GM21528 (cell line): ENCODE measurements around the gene ASB4.
A peak's percentile ranks its signal among the peaks of the same experiment; 100 is the strongest.
"Not testable (repeated sequence)": the region's sequence is repeated elsewhere in the genome, so short reads cannot be mapped to it uniquely, and the experiment has no call there.

Experiments
- ATAC-seq: cut with Tn5 transposase; IDR thresholded peaks from one replicate; pipeline ENCODE4 v1.9.1; 2021; ENCODE audit warnings: mild to moderate bottlenecking, moderate library complexity; ENCODE audit not compliant: unreplicated experiment, low FRiP score

ASB4 gene

DNA sequence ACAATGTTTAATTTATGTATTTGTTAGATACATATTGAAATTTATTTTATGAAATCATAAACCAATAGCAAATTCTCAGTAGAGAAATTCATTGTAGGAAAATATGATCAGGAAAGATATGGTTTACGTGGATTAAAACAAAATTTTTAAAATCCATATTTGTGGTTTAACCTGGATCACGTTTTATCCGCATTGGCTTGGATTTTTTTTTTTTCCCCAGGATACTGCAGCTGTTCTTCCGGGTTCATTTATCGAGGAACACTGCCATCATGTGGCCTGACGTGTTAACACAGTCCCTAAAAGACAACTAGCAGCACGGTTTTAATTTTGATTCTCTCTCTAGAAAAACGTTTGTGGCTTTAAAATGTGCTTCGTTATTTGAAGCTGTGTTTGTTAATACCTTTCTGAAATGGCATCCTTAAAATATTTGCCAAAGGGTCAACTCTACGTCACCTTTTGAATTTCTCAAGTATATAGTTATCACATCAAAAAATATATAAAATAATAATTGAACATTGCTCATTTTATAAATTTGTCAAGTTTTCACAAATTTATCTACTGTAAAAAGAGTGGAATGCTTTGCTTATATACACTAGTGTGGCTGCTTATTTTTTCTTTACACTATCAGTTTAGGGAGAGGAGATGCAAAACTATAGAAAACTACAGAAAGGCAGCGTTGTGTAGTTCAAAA is 8.7 kb upstream of the ASB4 start:
- ATAC-seq: peak; percentile 61

DNA sequence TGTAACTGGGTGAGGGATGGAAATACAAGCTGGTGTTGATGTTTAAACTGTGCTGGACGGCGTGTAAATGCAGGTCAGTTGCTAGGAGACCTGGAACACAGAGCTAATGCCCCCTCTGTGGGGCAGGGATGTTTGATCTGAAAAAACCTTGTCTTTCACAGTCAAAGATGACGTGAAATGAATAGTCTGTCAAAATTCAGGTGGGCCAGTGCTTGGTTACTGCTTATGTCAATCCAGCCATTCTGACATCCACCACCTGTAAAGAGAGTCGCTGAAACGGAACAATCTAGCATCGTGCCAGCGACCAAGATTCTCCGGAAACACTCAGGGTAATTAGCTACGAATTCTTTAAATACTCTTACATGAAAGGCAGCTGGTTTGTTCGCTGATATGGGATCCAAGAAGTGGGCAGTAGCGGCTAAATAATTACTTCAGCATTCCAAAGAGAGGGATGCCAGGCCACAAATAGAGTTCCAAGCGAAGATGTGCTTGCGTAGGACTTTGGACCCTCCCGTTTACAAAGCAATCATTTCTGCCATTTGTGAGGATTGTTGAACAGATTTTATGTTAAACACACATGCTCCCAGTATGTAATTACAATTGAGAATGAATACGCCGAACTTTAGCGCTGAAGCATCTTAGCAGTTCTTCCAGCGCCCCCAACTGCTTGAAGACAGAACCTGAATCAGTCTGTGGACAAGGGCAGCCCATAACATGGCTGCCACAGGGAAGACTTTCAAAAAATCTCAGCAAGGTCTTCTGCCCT is 7.3 kb upstream of the ASB4 start:
- ATAC-seq: no peak

DNA sequence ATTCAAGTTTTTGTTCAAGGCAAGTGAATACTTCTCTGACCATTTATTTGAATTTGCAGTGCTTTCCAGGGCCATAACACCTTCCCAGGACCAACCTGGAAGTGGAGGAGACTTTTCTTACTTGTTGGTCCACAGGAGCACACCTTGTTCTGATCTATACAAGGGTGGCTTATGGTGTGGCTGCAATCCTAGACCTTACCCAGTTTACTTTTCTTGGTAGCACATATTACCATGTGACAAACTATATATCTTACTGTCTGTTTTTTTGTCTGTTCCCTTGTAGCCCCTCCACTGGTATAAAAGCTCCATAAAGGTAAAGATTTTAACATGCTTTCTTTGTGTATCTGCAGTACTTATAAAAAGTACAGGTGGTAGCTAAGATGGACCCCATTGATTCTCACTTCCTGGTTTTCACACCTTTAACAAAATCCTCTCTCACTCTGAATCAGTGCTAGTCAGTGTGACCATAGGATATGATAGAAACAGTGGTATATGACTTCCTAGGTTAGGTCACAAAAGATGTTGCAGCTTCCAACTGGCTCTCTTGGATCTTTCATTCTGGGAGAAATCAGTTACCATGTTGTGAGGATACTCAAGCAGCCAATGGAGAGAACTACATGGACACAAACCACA is 5.6 kb upstream of the ASB4 start:
- ATAC-seq: peak; percentile 74

DNA sequence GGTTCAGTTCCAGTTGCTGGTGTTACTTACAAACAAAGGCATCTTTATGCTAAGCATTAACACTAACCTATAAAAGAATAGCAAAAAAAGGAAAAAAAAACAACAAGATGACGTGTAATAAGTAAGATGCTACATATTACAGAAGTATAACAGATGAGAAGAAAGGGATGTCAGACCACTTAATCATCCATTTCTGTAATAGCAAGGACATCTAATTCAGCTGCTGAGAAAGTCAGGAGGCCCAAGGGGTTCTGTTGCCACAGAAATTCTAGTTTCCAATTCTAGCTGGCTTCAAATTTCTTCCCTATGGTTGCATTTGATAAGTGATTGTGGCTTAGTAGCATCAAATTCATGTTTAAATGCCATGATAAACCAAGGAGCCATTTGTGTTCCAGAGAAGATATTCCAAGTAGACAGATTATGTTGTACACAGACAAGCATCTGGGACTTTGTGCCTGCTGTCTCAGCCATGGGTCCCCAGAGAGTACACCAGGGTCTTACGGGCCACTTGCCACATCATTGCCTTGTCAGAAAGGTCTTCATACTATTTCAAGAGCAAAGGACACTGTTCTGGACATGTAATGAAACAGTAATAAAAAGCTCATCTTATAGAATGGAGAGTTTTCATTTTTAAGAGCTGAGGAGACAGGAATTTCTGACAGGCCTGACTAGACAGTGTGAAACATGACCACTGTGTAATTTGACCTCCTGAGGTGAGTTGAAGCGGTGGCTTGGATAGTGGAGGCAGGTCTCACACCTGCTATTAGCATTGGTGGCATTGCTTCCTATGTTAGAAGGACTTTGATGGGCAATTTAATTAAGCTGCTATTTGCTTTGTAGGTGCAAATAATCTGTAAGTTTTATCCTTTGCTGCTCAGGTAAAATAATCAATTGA is 4.2 kb upstream of the ASB4 start:
- no peak for ATAC-seq

DNA sequence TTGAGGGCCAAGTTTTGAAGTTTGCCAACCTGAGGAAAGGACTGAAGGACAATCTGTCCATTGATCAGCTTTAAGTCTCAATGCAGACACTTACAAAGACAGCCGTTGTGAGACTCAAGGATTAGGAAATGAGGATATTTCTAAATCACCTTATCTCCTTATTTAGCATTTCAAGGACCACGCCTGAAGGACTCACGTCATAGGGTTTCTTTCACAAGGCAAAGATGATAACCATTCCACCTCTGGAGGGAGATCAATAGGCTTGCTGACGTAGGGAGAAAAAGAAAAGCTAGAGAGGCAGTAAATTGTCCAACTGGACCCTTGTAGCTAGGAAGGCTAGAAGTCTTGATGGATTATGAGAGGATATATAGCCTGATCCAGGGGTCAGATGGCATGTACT is 3.3 kb upstream of the ASB4 start:
- no peak for ATAC-seq

DNA sequence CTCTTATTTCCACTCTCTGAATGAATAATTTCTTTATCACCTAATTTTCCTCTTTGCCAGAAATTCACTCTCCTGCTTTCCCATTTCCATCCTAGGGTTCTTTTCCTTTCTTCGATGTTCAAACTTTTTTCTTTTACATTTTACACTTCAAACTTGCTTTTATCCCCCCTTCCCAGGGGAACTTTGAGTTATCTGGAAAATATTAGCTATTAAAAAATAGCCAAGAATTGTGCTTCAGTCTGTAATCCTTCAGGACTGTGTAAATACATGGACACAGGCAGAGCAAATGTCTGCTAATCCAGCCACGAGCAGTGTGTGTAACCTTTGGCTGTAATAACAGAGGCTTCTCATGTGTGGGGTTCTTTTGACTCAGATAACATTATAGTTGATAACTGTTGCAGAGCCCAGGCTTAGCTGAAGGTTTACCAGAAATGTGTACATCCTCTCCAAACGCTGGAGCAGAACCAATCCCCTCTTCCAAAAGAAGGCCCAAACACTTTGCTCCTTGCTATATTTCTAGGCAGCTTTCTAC is 4.6 kb downstream of the ASB4 start:
- ATAC-seq: no peak

DNA sequence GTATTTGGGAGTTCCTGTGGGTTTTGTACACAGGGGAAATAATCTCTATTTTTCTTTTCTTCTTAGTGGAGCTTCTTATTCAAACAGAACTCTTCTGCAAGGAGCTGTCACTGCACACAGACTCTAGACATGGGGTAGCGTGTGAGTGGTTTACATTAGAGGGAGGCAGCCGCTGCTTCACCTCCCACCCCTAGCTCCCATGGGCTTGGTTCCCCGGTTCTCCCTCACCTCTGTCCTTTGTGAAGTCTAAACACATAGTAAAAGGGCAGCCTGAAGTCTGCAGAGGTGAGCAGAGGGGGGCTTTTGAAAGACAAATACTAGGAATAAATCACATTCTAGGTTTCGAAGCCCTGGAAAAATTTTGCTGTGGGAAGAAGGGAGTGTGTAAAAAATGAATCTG is 5.5 kb downstream of the ASB4 start:
- ATAC-seq: no peak

DNA sequence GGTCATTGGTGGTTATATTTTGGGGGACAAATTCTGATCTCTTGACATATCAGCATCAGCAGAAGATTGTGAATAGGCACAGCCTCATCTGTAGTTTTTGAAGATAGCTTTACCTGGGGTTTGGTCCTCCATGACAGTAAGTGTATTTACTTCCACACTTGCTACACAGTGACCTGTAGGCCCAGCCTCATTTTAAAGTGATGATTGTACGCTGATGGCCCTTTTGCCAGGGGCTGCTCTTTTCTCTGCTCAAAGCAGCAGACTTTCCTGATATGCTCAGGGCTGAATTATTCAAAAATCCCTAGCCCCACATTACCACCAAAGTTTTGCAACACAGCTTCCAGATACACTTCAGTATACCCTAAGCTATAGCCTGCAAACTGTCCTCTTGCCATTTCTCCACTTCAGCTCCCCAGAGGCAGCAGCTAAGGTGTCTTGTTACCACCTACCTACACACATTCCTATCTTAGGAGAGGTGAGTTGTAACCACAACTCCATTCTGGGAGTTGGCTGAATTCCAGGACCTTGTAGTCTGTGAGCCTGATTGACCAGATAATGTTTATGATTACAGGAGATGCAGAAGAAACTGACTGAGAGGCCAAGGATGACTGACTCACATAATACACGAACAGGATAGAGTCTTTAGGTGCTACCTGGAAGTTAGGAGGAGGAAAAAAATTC is 6.0 kb downstream of the ASB4 start:
- no peak for ATAC-seq

DNA sequence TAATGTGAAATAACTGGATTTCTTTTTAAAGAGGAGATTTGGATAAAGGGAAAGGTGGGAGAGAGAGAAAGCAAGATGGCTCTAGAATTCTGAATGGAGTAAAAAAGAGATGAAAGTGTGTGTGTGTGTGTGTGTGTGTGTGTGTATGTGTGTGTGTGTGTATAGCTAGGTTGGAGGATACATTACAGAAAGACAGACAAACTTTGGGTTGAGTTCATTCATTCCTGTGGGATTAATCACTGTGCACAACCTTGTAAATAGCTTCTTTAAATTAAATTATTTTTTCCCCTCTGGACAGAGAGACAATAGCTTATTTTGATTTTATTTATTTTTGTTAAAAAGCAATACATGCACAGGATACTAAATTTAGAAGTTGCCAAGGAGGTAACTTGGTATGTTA is 7.5 kb downstream of the ASB4 start:
- ATAC-seq: no peak

DNA sequence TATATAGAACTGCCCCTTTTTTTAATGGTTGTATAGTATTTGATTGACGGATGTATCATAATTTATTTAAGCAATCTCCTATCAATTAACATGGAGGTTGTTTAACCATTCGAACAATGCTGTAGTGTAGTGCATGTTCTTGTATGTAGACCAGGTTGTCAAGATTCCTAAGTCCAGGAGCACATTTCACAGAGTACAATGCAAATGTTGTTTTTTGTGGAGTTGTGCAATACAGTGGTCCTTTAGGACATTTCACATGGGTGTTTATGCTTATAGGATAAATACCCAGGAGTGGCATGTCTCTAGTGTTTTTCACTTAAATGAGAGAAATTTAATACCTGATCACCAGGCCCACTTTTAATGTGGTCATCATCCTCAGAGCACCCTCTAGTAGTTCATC is 8.1 kb downstream of the ASB4 start:
- ATAC-seq: no peak

DNA sequence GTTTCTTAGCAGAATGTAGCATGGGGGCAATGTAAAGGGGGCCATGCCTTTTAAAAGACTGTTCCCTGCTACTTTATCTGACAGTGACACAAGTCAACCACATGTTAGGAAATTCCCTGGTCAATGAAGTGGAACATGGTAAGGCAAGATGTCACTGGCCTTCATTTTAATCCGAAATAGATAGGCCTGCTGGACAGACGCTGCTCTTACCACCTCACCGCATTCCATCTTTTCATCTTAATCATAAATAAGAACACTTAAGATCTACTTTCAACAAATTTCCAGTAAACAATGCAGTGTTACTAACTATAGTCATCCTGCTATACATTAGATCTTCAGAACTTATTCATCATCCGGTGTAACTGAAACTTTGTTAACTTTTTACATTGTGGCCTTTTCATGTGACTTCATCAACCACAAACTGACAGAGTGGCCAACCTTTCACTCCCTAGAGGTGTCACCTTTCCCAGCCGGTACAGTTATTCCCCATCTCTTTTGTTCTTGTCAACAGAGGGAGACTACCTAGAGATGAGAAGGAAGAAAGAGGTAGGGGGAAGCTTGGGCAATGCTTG is 15.6 kb downstream of the ASB4 start:
- peak; percentile 97 for ATAC-seq

DNA sequence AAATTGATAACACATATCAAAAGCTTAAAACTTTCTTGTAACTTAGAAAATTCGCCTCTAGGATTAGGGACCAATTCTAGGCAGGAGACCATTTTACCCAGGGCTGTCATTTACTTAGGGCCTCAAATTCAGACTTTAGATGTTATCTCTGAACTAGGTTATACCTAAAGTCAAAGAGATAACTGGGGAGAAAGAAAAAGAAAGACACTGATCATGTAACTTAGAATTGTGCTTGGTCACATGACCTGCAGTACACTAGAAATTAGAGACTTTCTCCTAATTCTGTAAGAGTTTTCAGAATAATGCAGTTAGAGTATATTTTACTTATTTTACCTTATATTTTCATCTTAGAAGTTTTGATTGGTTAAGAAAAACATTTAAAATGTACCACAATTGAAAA is 16.7 kb downstream of the ASB4 start:
- ATAC-seq: no peak

DNA sequence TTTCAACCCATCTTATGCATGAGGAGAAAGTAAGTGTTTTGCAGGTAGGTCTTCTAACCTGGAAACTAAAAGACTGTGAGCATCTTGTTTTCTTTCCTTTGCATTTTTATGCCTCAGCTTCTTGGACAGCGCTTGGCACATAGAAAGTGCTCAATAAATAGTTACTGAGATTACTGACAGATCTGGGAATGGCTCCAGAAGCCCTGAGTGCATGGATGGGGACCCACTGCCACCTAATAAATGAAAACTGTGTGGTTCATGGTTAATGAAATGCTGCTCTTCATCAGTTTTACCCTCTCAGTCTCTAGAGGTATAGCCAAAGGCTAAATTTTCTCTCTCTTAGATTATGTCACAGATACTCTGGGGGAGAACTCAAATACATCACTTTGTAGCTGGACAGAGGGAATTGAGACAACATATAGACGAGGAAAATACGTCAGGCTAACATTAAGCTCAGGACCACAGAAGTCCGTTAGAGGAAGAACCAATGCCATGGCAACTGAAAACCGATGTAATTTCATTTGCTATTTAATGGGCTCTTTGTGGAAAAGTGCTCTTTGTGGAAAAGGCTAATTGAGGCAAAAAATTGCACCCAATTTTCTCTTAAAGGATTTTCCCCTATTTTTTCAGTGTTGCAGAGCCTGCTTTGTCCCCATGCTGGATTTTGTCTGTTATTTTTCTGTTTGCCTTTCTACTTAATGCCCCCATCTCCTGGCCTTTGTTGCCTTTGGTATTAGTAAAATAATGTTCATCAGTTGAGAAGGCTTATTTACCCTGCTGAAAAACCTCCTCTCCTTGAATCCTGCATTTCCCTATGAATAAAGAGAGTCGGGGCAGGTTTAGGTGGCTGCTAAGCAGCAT is 17.8 kb downstream of the ASB4 start:
- no peak for ATAC-seq

DNA sequence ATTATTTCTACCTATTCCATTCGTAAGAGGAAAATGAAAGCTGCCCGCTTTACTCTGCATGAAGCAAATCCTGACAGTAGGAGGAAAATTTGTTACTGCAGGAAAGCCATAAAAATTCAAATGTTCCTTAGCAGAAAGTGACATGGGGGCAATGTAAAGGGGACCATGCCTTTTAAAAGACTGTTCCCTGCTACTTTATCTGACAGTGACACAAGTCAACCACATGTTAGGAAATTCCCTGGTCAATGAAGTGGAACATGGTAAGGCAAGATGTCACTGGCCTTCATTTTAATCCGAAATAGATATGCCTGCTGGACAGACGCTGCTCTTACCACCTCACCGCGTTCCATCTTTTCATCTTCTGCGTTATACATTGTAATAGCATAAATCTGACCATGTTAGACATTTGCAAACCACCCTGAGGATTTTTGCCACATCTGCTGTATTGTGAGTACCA is 18.4 kb downstream of the ASB4 start:
- ATAC-seq: not testable (repeated sequence)

DNA sequence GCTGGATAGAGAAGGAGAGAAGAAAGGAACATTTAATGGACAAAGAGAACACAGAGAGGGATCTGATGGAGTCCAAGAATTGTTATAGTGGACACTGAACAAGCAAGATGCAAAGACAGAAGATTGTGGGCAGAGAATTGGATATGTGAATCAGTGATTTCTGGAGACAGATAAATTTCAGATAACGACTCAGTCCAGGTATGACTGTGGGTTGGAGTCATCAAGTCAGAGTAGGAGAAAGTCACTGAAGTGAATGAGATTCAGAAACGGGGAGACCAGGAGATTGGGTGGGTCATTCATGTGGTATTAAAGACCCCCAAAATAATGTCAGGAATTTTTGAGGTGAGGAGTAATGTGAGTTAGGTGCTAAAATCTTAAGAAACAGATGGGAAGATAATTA is 23.0 kb downstream of the ASB4 start:
- no peak for ATAC-seq

DNA sequence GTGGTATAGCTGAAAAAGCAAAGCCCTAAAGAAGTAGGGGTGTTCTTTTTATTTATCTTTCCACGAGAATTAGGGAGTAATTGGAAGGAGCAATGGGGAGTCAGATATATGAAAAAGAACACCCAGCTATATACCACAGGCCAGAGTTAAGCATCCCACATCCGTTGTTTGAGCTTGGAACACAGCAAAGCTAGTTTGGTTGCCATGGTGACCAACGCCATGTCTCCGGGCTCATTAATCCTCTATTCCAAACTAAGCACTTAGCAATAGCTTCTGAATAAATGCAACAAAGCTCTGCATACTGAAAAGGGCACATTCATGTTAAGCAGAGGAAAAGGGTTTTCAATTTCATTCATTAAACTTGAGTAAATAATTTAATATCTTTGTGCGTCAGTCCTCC is 23.5 kb downstream of the ASB4 start:
- no peak for ATAC-seq

DNA sequence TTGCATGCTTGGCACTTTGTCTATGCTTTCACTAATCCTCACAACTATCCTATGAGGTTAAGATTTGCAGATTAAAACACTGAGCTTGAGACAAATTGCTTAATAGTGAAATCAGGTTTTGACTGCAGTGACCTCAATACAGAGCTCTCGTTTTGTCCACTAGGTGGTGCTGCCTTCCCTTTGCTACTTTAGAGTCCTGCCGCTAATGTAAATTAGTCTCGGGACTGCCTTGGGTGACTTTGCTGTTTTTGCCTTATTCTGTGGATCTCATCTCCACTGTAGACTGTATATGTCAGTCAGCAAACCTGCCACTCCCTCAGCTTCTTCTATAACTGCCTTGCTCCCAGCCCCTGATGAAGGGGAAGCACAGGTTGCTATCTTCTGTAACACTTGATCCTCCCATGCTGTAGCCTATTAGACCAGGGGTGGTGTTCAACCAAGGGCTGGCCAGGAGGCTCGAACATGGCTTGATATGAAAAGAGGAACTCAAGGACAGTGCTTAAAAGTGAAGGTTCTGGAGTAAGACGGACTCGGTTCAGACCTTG is 26.0 kb downstream of the ASB4 start:
- peak; percentile 93 for ATAC-seq

DNA sequence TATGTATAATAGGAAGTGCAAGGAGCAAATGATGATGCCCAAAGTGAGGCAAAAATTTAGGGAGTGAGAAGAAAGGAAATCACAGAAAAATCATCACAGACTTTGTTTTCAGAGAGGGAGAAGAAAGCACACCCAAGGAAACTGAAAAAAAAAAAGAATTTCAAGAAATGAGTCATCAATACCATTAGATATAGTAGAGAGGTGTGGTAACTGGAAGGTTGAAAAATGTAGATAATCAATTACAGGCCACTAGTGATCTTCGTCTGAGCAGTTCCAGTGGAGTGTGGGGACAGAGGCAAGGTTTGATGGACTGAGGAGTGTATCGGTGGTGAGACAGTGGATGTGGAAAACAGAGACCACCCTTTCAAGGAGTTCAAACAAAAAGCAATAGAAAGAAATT is 31.7 kb downstream of the ASB4 start:
- ATAC-seq: peak; percentile 71
